NCI-H748 treated with DMSO at 0.1 percent for 48 hours (cell line): ENCODE data around the gene ZBTB1.
A peak's percentile ranks its signal among the peaks of the same experiment; 100 is the strongest.
"Not testable (repeated sequence)": the region's sequence is repeated elsewhere in the genome, so short reads cannot be mapped to it uniquely, and the experiment has no call there.

Experiments
- DNase-seq: peaks from one replicate; lab custom pipeline; 2025; lab: John Stamatoyannopoulos, UW

ZBTB1 gene

DNA sequence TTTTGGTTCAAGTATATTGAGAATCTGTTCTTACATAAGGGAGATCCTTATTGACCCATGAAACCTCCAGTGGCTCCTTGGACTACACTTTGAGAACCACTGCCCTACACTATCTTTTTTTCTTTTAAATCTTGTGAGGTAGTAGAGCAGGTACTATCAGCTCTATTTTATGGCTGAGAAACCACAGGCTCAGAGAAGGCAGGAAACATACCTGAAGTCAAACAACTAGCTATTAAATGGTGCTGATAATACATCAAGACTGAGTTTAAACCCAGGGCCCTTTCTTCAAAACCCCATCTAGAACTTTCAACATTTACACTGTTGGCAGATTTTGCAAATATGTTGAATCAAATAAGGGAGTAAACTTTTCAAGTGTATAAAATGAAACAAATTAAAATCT is 7.8 kb upstream of the ZBTB1 start:
- DNase-seq = no peak

- DNase-seq = no peak
These were observed 4.5 kb upstream of the ZBTB1 start for GRCh38 chr14:64500088-64500487.

- no peak for DNase-seq
These were observed 3.0 kb upstream of the ZBTB1 start for GRCh38 chr14:64501411-64502171.

- no peak for DNase-seq
These were observed 2.1 kb upstream of the ZBTB1 start for GRCh38 chr14:64502456-64502855.

GRCh38 chr14:64502887-64503433 is 1.6 kb upstream of the ZBTB1 start:
- DNase-seq = peak; percentile 21

GRCh38 chr14:64503434-64504309 is 898 bp upstream of the ZBTB1 start, which contains the start of gene ZBTB25:
ZBTB25 (minus strand) TSS chr14:64503838; CDS start chr14:64490533, 13,305 bp downstream.
- DNase-seq = peak; percentile 49

DNA sequence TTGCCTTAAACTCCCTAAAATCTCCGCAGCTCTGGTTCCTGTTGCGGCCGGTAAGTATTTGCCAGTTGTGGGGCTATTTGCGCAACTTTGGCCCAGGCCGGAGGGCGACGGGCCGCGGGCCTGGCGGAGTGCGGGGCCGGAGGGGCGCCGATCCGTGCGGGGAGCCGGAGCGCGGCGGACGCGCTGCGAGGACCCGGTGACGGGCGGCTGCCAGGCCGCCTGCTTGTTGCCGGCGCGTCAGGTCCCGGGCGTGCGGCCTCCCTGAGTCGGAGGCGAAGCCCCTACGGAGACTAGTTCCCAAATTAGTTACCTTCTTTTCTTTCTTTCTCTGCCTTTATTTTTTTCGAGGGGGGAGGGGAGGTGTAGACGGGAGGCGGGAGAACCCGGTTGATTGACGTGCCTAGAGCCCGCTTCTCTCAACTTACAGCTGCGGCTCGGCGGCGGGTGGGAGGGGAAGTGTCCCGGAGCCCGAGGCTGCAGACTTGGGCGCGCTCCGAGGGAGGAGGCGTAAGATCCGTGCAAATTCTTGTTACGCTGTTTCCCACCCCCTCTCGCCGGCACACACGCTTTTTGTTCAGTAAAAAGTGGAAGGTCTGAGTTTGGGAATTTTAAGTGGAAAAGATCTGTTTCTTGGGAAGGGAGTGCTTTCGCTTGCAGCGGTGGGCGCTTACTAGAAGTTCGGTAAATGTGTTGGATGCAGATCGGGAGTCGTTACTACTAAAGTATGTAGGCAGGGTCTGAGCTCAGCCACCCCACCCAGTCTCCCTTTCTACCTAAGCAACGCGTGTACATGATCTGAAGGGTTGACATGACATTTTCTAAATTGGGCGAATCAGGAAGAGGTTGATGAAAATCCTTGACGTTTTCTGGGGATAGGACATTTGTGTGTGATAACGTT is 576 bp downstream of the ZBTB1 start:
- peak; percentile 65 for DNase-seq

GRCh38 chr14:64506721-64507120 is 2.2 kb downstream of the ZBTB1 start:
- DNase-seq = no peak

DNA sequence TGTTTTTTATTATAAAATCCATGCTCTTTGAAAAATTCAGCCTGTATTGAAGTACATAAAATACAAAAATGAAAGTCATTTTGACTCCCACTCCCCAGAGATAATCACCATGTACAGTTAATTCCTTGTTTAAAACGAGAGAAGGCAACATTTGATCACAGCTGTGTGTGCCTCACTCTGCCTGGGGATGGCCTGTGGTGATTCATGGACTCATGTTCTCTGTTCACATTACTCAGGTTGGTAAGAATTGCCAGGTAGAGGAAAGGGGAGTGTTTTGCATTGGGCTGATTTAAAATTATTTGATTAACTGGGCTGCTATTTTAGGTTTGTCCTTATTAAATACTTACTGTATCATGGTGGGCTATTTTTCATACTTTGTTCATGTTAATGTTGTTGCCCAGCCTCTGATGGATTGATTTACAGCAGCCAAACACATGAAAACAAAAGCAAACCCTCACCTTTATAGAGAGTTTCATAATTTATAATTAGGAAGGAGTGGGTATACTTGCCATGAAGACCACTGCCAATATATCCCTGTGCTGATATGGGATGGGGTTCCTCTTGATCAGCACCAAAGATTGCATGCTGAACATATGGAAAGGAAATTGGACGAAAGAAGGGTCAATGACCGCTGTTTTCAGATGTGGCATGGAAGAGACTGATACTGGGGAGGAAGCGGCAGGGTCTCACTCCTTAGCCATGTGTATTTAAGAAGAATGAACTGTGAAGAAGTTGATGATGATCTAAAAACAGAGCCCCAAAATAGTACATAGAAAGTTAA is 3.0 kb downstream of the ZBTB1 start:
- no peak for DNase-seq

- no peak for DNase-seq
These were observed 3.7 kb downstream of the ZBTB1 start for GRCh38 chr14:64508215-64508776.

DNA sequence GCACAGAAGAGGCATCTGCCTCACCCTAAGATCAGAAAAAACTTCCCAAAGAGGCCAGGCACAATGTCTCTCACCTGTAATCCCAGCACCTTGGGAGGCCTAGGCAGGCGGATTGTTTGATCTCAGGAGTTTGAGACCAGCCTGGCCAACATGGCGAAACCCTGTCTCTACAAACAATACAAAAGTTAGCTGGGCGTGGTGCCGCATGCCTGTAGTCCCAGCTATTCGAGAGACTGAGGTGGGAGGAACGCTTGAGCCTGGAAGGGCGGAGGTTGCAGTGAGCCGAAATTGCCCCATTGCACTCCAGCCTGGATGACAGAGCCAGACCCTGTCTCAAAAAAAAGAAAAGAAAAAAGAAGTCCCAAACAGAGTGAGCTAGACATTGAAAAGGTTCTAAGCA is 4.5 kb downstream of the ZBTB1 start:
- no peak for DNase-seq

GRCh38 chr14:64510825-64511671 is 6.5 kb downstream of the ZBTB1 start:
- peak; percentile 59 for DNase-seq

DNA sequence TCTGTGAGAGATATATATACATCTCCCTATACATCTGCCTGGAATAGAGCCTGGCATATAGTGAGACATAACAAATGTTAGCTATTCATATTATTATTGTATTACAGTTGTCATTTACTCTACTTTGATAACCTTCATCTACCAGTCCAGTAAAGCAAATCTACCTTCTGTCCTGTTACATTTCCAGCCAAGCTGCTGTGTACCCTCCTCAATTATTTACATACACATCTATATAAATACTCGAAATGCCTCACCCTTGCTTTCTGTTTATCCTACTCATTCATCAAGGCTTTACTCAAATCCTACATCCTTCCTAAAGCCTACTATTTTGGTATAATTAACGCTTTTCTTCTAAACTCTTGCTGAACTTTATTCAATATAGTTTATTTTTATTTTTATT is 8.7 kb downstream of the ZBTB1 start:
- no peak for DNase-seq

GRCh38 chr14:64515053-64515452 is 10.5 kb downstream of the ZBTB1 start:
- DNase-seq = no peak

GRCh38 chr14:64516969-64517368 is 12.4 kb downstream of the ZBTB1 start:
- DNase-seq = no peak

- not testable (repeated sequence) for DNase-seq
These were observed 13.1 kb downstream of the ZBTB1 start for GRCh38 chr14:64517667-64518066.

GRCh38 chr14:64518229-64518628 is 13.7 kb downstream of the ZBTB1 start:
- no peak for DNase-seq

DNA sequence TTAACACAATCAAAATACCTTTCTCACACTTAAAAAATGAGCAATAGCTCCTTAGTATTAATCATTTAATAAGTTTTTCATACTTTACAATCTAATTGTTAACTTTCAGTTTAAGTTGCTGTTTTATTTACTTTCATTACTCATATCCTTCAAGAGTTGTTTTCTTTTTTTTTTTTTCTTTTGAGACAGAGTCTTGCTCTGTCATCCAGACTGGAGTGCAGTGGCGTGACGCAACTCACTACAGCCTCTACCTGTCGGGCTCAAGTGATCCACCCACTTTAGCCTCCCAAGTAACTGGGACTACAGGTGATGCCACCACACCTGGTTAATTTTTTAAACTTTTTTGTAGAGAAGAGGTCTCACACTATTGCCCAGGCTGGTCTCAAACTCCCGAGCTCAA is 16.1 kb downstream of the ZBTB1 start:
- DNase-seq = no peak

DNA sequence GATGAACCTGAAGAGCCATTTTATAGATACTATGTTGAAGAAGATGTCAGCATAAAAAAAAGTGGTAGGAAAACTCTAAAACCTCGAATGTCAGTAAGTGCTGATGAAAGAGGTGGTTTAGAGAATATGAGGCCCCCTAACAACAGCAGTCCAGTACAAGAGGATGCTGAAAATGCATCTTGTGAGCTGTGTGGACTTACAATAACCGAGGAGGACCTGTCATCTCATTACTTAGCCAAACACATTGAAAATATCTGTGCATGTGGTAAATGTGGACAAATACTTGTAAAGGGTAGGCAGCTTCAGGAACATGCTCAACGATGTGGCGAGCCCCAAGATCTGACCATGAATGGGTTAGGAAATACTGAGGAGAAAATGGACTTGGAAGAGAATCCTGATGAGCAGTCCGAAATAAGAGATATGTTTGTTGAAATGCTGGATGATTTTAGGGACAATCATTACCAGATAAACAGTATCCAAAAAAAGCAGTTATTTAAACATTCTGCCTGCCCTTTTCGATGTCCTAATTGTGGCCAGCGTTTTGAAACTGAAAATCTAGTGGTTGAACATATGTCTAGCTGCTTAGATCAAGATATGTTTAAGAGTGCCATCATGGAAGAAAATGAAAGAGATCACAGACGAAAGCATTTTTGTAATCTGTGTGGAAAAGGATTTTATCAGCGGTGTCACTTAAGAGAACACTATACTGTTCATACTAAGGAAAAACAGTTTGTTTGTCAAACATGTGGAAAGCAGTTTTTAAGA is 18.2 kb downstream of the ZBTB1 start:
- DNase-seq = no peak
